HepG2 (cell line): Measurements from ENCODE around the gene HTRA3. TPM values are rescaled to one million over a fixed set of nuclear protein-coding genes. Genes with fewer than 3 reads are reported as not detected.

Source experiments
- ATAC-seq: fragments of 200-7000 bp; cut with Tn5 transposase; 3 replicates; pipeline ENCODE4 v1.9.1; 2020; ENCODE audit warnings: mild to moderate bottlenecking, moderate library complexity
- BruUV-seq: library from RNA; stranded (reverse); fragments of 400-500 nt; replicated peaks from 2 replicates; lab custom pipeline; 2021; lab: Mats Ljungman, UMichigan
- CTCF ChIA-PET: fragments of 300-600 bp; formaldehyde crosslinking; extraction: SDS; loops from one replicate; lab custom pipeline; 2021; ENCODE audit warnings: low total read pairs, inconsistent platforms, low intra/inter-chr PET ratio; lab: Yijun Ruan, JAX
- POLR2A ChIA-PET: fragments of 350-600 bp; sonication (Branson Sonifier 250); formaldehyde crosslinking; loops from one replicate; lab custom pipeline; 2020; ENCODE audit warnings: antibody characterized with exemption, inconsistent platforms; lab: Yijun Ruan, JAX
- DNase-seq: peaks from one replicate; pipeline ENCODE4 v3.0.0-alpha.2; 2015; ENCODE audit warnings: low spot score
- FAIRE-seq: peaks from 3 replicates; lab custom pipeline; 2011; peaks lifted over from hg19 to GRCh38; lab: Jason Lieb, UNC
- H2AFZ ChIP-seq: one replicate; pipeline ENCODE4 v1.6.1; 2011; ENCODE audit warnings: low read length, inconsistent platforms
- H3K27ac ChIP-seq: fragments of 300-600 bp; 3 replicates; pipeline ENCODE4 v1.8.0; 2011; ENCODE audit warnings: mixed run types, mild to moderate bottlenecking, mixed read lengths, low read length, inconsistent platforms; ENCODE audit not compliant: insufficient read depth; ENCODE audit errors: extremely low read length
- H3K27me3 ChIP-seq, 2 experiments: fragments of 200-600 bp in 1 of 2; 2 replicates in 1 of 2; 3 replicates in 1 of 2; pipeline versions ENCODE4 v1.6.0 to v1.8.0; 2011; ENCODE audit warnings: low read length in 2 of 2, mild to moderate bottlenecking in 2 of 2, moderate library complexity in 2 of 2, inconsistent platforms in 1 of 2; ENCODE audit not compliant: insufficient read depth in 2 of 2, control insufficient read depth in 1 of 2
- H3K36me3 ChIP-seq, 2 experiments: fragments of 200-600 bp in 1 of 2; replicated peaks in 1 of 2; 2 replicates in 1 of 2; 3 replicates in 1 of 2; pipeline versions ENCODE4 v1.5.1 to v1.8.0; 2011; ENCODE audit warnings: low read length in 2 of 2, inconsistent platforms in 1 of 2; ENCODE audit not compliant: insufficient read depth in 2 of 2, control insufficient read depth in 1 of 2
- H3K4me1 ChIP-seq: 2 replicates; pipeline ENCODE4 v1.5.1; 2012; ENCODE audit warnings: low read length, inconsistent platforms; ENCODE audit not compliant: insufficient read depth
- H3K4me2 ChIP-seq: 2 replicates; pipeline ENCODE4 v1.6.0; 2011; ENCODE audit warnings: low read depth, low read length, inconsistent platforms
- H3K4me3 ChIP-seq, 3 experiments: fragments of 200-600 bp in 1 of 3; sonication (generic), shearing (Covaris generic) in 1 of 3; replicated peaks in 1 of 3; 2 replicates each; pipeline ENCODE4 v1.5.1; 2011 to 2016; ENCODE audit warnings: low read length in 3 of 3, inconsistent platforms in 2 of 3, low read depth in 2 of 3, mild to moderate bottlenecking in 2 of 3, control low read depth in 1 of 3, mixed read lengths in 1 of 3; ENCODE audit not compliant: insufficient read depth in 1 of 3
- H3K79me2 ChIP-seq: one replicate; pipeline ENCODE4 v1.6.1; 2011; ENCODE audit warnings: low read length, inconsistent platforms; ENCODE audit not compliant: insufficient read depth
- H3K9ac ChIP-seq: 2 replicates; pipeline ENCODE4 v1.6.0; 2011; ENCODE audit warnings: mild to moderate bottlenecking, low read depth, low read length, inconsistent platforms; ENCODE audit not compliant: insufficient read depth
- H3K9me3 ChIP-seq: 2 replicates; pipeline ENCODE4 v1.5.1; 2012; ENCODE audit warnings: mild to moderate bottlenecking, low read length
- H4K20me1 ChIP-seq: 2 replicates; pipeline ENCODE4 v1.6.0; 2011; ENCODE audit warnings: inconsistent platforms, mild to moderate bottlenecking, low read length, moderate library complexity; ENCODE audit not compliant: insufficient read depth
- MAF1 ChIP-seq: sonication (generic); formaldehyde crosslinking; IDR thresholded peaks from 2 replicates; pipeline ENCODE4 v1.5.0; 2020; ENCODE audit warnings: missing genetic modification reagents, borderline replicate concordance
- NFAT5 ChIP-seq: sonication (generic); formaldehyde crosslinking; IDR thresholded peaks from 2 replicates; pipeline ENCODE4 v1.4.0; 2020; ENCODE audit warnings: missing genetic modification reagents
- SAP130 ChIP-seq: IDR thresholded peaks from 2 replicates; pipeline ENCODE4 v1.6.1; 2016; ENCODE audit warnings: low read depth
- SNAI1 ChIP-seq: sonication (generic); formaldehyde crosslinking; IDR thresholded peaks from 2 replicates; pipeline ENCODE4 v1.5.0; 2020; ENCODE audit warnings: mild to moderate bottlenecking, missing genetic modification reagents, borderline replicate concordance
- ZNF282 ChIP-seq: fragments of 450-650 bp; IDR thresholded peaks from 2 replicates; pipeline ENCODE4 v1.6.1; 2018; ENCODE audit not compliant: partially characterized antibody
- ZNF567 ChIP-seq: sonication (generic); formaldehyde crosslinking; IDR thresholded peaks from 2 replicates; pipeline ENCODE4 v1.8.1; 2023; ENCODE audit warnings: mild to moderate bottlenecking, missing genetic modification reagents, borderline replicate concordance
- ZNF746 ChIP-seq: sonication (generic); formaldehyde crosslinking; IDR thresholded peaks from 2 replicates; pipeline ENCODE4 v1.8.0; 2022; ENCODE audit warnings: mild to moderate bottlenecking, missing genetic modification reagents
- ZNF850 ChIP-seq: sonication (generic); formaldehyde crosslinking; conservative IDR thresholded peaks from 2 replicates; pipeline ENCODE4 v1.9.0; 2021; ENCODE audit warnings: mild to moderate bottlenecking, missing genetic modification reagents
- WGBS: methylation state at CpG from one replicate; pipeline ENCODE4 v1.1.6; 2017; ENCODE audit warnings: low lambda C conversion rate; 5-methylcytosine and 5-hydroxymethylcytosine counted together
- in situ Hi-C: cut with HindIII; loops from 2 replicates; pipeline ENCODE4 v1.10.0; 2017; ENCODE audit warnings: low pct_unique_long_range_greater_than_20kb; ENCODE audit not compliant: extremely low pct_ligation_motif_present
- intact Hi-C: fragments of 100-400 bp; cut with micrococcal nuclease; formaldehyde crosslinking; loops from one replicate; pipeline ENCODE4 v1.10.0; 2022; ENCODE audit not compliant: unreplicated experiment
- polyA plus RNA-seq, 8 experiments: library from polyadenylated mRNA; depleted of rRNA in 3 of 8; stranded (reverse) in 7 of 8; unstranded in 1 of 8; fragments of >200 nt; fragmentation: Illumina TruSeq in 4 of 8; extraction: Trizol in 4 of 8; gene quantifications; 2 replicates each; pipeline versions ENCODE4 v1.2.1 to v1.2.3, GENCODE V29; 2011 to 2016; ENCODE audit warnings: low read depth in 4 of 8, missing spikeins in 1 of 8, mixed read lengths in 1 of 8; ENCODE audit not compliant: insufficient read depth in 1 of 8
- total RNA-seq, 5 experiments: library from RNA; depleted of rRNA; stranded (reverse); fragments of >200 nt; fragmentation: Illumina TruSeq; extraction: Trizol; gene quantifications; 2 replicates each; pipeline ENCODE4 v1.2.3, GENCODE V29; 2016; ENCODE audit warnings: low read depth in 1 of 5

HTRA3 gene
- total and polyA plus RNA-seq, 2 of the 13 experiments (the other 11 are each of a cell fraction or from before 2014, with no cell fraction given) = 0.17 TPM; not detected in 1

- intact Hi-C loops (no loop called here), in situ Hi-C loops (loop anchor here (5.0 kb wide), 1 partner anchor 134 kb away; no protein-coding TSS in a partner anchor)
- no peak overlapping the region for H3K4me2 ChIP-seq
- no peak overlapping the region for H3K9ac ChIP-seq
- WGBS = 66% methylated on average over 7 of the region's 7 CpGs
- H3K4me3 ChIP-seq = no peak overlapping the region
- H3K27ac ChIP-seq = no peak overlapping the region
- CTCF ChIA-PET = no interaction called here
- POLR2A ChIA-PET = no interaction called here
- no peak overlapping the region for H2AFZ ChIP-seq
- no peaks in the 10 kb centered on the region for H3K9me3 ChIP-seq
- DNase-seq (no peak), FAIRE-seq (no peak), ATAC-seq (no peak)
- BruUV-seq = no TSS peak
- no peaks in the 10 kb centered on the region for H4K20me1 ChIP-seq
- H3K79me2 ChIP-seq = no peaks in the 10 kb centered on the region
- TF ChIP-seq SNAI1 (CRISPR knock-in tag) = no peak
- no peak for TF ChIP-seq NFAT5 (CRISPR knock-in tag)
- TF ChIP-seq ZNF567 = no peak
- no peak for TF ChIP-seq ZNF850 (CRISPR knock-in tag)
- no peak for TF ChIP-seq MAF1 (CRISPR knock-in tag)
- no peak for TF ChIP-seq ZNF746 (CRISPR knock-in tag)
- no peak for TF ChIP-seq SAP130 (CRISPR knock-in tag)
- no peak for TF ChIP-seq ZNF282
- H3K4me1 ChIP-seq = peaks cover 17% of the 10 kb centered on the region
- H3K36me3 ChIP-seq = no peaks in the 10 kb centered on the region
- H3K27me3 ChIP-seq = peaks cover 12 to 59% of the 10 kb centered on the region in 2 experiments
Measured at GRCh38 chr4:8268211-8268610, 1.3 kb upstream of the HTRA3 start.
